Measurements from ENCODE around the gene LRRC37A2.
"Not testable (repeated sequence)": the region's sequence is repeated elsewhere in the genome, so short reads cannot be mapped to it uniquely, and the experiment has no call there.

The LRRC37A2 gene

DNA sequence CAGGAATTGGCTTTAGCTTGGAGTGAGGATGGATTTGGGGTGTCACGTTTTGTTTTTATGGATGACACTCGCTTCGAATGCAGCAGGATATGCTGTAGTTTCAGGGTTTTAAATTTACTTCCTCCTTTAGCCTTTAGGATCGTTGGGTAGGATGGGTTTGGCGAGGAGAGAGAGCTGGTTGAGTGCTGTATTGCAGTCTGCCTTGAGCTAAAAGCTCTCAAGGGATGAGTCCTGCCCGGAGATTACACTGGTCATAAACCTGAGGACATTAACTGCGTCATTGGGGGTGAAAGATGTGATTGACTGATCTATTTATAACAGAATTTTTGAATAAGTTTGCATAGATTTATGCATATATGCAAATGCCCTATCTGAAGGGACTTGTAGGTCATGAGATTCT, 79.1 kb downstream of the LRRC37A2 start:
- DNase-seq (ENCODE audit: low read depth in 2 of 3, low spot score in 1 of 3), result not testable (repeated sequence)

DNA sequence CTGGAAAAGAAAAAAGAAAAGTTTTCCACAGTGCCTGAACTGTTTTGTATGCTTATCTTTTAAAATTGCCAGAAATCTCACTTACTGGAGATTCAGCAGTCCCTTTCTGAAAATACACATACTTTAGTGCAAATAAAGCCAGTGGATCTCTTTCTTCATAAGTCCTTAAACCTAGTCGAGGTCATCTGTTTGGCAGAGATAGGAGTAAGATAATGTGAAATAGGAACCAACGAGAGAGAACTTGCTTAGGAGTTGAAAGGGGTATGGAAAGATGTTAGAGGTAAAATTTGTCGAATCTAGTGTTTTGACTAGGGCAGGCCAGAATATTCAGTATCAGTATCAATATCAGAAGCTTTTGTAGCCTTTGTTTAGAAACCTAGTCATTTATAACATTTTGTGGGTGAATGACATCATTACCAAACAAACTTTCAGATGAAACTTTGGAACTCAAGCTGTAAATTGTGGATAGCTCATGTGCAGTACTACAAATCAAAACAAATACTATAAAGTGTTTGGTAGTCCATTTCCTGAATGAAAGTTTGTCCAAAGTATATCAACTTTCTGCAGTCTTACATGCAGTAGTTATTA, 86.2 kb downstream of the LRRC37A2 start:
- DNase-seq (ENCODE audit: low read depth in 2 of 3, low spot score in 1 of 3), result not testable (repeated sequence)

- not testable (repeated sequence) for DNase-seq (ENCODE audit: low read depth in 2 of 3, low spot score in 1 of 3)
These were observed 88.5 kb downstream of the LRRC37A2 start for GRCh38 chr17:46600767-46601166.

- not testable (repeated sequence) for DNase-seq (ENCODE audit: low read depth in 2 of 3, low spot score in 1 of 3)
These were observed 90.9 kb downstream of the LRRC37A2 start for GRCh38 chr17:46603125-46603524.

All from stimulated activated CD4-positive, alpha-beta T cell treated with anti-CD3 and anti-CD28 coated beads, Interleukin-12 subunit alpha, Interleukin-12 subunit beta, amount 100 ng/mL, for 48 hours (primary cell).